Lower leg skin (tissue), 3 donors: Measurements from ENCODE around the gene ZNF813.
"Not testable (repeated sequence)": the region's sequence is repeated elsewhere in the genome, so short reads cannot be mapped to it uniquely, and the experiment has no call there.

Source experiments
- POLR2A ChIP-seq, 2 donors: fragments of 450-650 bp; IDR thresholded peaks; one replicate each; pipeline ENCODE4 v1.6.1; 2016 to 2017; ENCODE audit warnings: antibody characterized with exemption in 2 of 2, mild to moderate bottlenecking in 1 of 2, moderate library complexity in 1 of 2
- TF ChIP-seq, protein P1 (sequence below), 3 donors: fragments of 450-650 bp; IDR thresholded peaks; one replicate each; pipeline ENCODE4 v1.5.1; 2016; ENCODE audit warnings: antibody characterized with exemption in 3 of 3, mild to moderate bottlenecking in 3 of 3, moderate library complexity in 2 of 3

DNA sequence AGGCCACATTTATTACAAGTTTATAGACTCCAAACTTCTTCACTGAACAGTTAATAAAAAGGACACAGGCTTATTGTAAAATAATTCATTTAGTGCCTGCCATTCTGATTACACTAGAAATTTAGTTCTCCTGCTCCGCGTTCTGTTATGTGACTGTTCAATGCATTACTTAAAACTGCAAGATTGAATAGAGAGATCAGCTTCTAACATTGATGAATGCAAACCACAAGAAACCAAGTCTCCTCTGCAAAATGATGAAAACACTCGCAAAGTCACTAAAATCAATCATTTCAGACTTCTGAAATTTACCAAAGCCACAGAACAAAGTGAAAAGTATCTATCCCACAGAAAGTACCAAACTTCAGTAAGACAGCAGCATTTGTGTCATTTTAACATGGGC is 47.5 kb downstream of the ZNF813 start:
- TF ChIP-seq, protein P1, sequence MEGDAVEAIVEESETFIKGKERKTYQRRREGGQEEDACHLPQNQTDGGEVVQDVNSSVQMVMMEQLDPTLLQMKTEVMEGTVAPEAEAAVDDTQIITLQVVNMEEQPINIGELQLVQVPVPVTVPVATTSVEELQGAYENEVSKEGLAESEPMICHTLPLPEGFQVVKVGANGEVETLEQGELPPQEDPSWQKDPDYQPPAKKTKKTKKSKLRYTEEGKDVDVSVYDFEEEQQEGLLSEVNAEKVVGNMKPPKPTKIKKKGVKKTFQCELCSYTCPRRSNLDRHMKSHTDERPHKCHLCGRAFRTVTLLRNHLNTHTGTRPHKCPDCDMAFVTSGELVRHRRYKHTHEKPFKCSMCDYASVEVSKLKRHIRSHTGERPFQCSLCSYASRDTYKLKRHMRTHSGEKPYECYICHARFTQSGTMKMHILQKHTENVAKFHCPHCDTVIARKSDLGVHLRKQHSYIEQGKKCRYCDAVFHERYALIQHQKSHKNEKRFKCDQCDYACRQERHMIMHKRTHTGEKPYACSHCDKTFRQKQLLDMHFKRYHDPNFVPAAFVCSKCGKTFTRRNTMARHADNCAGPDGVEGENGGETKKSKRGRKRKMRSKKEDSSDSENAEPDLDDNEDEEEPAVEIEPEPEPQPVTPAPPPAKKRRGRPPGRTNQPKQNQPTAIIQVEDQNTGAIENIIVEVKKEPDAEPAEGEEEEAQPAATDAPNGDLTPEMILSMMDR (IDR thresholded peaks at IDR 0.05), result not testable (repeated sequence)
- not testable (repeated sequence) for TF ChIP-seq POLR2A (IDR thresholded peaks at IDR 0.05)
